ENCODE results near the gene CACNA2D3.

The CACNA2D3 gene

GRCh38 chr3:54773271-54773670, 650.9 kb downstream of the CACNA2D3 start:
- no peak for DNase-seq

GRCh38 chr3:54776601-54777000, 654.2 kb downstream of the CACNA2D3 start:
- no peak for DNase-seq

GRCh38 chr3:54777141-54777540, 654.8 kb downstream of the CACNA2D3 start:
- DNase-seq = no peak

DNA sequence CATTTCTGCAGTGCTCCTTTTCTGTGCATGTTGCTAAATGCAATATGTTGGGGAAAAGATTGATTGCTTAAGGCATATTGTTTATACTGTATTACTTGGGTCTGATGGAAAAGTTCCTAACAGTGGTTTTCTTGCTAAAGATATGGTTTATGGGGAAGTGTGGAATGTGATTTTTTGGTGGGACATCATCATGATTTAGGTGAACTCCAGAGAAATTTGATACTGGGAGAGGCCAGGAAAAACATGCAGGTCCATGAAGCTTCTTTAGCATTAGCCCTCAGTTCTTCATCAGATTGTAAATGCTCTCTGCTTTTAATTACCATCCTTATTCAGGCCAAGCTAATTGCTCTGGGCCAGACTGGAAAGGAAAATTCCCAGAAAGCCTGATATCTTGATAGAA, 658.0 kb downstream of the CACNA2D3 start:
- DNase-seq = no peak

DNA sequence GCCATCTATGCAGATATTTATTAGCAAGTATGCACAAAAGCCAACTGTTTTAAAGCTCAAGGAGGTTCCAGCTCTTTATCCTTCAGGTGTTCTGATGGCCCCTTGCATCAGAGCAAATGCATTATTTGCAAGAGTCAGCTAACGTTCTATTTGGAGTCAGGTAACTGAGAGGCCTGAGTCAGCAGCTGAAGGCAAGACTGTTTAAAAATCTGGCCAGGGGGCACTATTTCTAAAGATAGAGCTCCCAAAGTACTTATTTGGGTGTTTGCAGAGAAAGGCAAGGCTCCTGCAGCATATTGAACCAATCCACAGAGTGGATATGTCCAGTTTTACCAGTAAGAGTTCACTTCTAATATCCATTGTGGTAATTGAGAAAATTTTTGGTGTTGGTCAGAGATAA, 659.4 kb downstream of the CACNA2D3 start:
- no peak for DNase-seq

DNA sequence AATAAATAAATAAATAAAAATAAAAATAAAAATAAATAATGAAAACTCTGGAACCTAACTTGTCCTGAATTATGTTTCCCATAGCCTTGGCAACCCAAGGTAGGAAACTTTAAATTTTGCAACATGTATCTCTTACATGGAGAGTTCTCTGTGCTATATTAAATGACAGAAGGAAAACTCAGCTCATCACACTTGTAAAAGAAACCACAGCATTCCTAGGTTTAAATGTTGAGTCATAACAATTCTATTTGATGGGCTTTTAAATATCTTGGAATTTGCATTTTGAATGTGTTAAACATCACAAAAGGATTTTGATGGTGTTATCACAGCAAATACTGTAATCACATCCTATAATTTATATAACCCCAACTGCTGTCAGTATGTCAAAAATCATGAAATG, 661.3 kb downstream of the CACNA2D3 start:
- DNase-seq = no peak

GRCh38 chr3:54784021-54784420, 661.7 kb downstream of the CACNA2D3 start:
- no peak for DNase-seq

DNA sequence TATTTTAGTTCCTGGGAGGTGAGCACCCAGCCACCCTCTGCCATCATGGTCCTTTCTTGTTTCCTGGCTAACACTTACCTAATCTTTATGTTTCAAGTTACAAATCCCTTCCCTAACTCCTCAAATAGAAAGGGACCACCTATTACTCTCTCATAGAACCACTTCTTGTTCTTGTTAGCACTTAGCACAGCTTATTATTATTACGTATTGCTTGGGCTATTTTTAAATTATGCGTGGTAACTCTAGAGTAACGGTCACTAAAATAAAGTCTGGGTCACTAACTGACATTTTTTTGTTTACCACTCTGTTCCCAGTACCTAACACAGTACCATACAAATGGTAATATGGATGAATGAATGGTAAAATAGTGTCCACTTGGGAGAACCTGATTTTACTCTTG, 663.6 kb downstream of the CACNA2D3 start:
- DNase-seq = no peak

- no peak for DNase-seq
Measured at GRCh38 chr3:54790051-54790450, 667.7 kb downstream of the CACNA2D3 start.

GRCh38 chr3:54791501-54792156, 669.3 kb downstream of the CACNA2D3 start:
- DNase-seq = no peak

- DNase-seq = no peak
Measured at GRCh38 chr3:54792584-54792983, 670.2 kb downstream of the CACNA2D3 start.

- DNase-seq = no peak
Measured at GRCh38 chr3:54793171-54793570, 670.8 kb downstream of the CACNA2D3 start.

DNA sequence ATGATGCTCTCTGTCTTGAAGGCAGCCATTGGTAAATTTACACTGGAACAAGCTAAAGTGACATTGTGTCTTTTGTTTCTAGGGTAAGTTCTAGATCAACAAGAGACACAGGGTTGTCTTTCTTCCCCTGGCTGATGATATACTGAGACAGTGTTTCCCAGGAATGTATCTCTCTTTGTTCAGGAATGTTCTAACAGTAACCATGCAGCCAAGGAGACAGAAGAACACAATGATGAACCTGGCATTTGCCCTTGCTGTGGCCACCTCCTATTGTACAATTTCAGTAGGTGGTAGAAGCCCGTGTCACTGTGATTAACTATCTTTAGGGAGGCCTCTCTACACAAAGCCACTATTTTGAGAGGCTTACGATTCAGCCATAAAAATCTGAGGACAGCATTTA, 674.8 kb downstream of the CACNA2D3 start:
- DNase-seq = no peak

- no peak for DNase-seq
Measured at GRCh38 chr3:54800478-54800877, 678.1 kb downstream of the CACNA2D3 start.

DNA sequence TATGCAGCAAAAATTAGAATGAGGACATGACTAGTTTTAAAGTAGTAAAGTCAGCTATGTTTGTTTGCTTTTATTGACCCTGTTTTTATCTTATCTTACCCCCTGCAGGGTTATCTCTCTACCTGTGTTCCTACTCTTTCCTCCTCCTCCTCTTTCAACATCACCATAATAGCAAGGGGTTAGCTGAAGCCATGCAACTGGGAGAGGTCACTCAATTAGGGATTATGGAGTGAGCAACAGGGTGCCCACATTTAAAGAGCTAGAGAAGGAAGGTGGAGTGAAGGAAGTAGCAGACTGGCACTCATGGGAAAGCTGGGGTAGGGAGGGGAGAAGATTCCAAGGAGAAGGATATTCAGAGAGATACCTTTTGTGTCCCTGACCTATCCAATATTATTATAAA, 679.6 kb downstream of the CACNA2D3 start:
- DNase-seq = no peak

- DNase-seq = no peak
Measured at GRCh38 chr3:54810401-54810800, 688.0 kb downstream of the CACNA2D3 start.

GRCh38 chr3:54814224-54814623, 691.9 kb downstream of the CACNA2D3 start:
- no peak for DNase-seq

GRCh38 chr3:54817628-54818027, 695.3 kb downstream of the CACNA2D3 start:
- DNase-seq = no peak

DNA sequence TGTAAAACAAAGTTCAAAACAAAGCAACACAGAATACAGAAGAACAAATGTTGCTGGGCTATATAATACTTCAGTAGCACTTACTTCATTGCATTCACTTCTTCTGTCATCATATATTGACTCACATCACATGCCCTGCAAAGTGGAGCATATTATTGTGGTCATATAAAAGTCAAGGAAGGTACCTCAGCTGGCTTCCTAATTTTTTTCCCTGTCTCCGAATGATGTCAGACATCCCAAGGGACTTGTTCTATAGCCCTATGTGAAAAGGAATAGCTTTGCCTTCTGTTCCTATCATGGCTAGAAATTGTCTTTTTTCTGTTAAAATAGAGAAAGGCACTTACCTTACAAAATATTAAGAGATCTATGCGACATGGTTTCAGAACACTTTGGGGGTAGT, 696.1 kb downstream of the CACNA2D3 start:
- DNase-seq = no peak

DNA sequence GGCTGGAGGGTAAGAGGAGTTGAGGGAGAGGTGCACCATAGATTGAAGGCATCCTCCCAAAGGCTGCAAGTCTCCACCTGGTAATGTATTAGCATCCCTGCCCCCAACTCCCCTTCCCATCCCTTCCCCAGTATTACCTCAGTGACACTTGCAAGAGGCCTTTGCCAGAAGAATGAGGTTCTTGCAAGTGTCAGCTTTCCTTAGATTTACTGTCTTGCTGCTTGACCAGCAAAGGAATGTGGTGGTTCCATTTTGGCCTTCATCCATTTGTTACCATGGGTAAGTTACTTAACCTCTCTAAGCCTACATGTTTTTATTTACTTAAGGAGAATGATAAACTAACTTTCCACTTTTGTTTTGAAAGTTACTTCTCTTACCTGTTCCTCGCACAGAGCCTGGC, 696.6 kb downstream of the CACNA2D3 start:
- DNase-seq = no peak

DNA sequence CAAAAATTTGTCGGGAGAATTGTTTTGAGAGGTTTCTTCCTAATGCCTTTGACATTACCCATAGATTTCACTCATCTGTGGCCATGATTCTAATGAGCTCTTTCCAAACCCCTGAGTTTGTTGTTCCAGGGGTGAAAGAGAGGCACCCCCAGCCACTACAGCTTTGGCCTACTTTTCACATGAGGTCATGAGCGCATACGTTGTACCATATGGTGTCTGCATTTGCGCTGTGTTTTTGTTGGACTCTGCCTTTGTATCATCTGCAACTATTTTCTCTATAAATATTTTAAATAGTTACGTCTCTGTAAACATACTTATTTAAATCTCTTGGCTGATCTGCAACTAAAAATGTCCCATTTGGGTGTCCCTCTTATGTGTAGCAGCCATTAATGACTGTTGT, 697.6 kb downstream of the CACNA2D3 start:
- no peak for DNase-seq

DNA sequence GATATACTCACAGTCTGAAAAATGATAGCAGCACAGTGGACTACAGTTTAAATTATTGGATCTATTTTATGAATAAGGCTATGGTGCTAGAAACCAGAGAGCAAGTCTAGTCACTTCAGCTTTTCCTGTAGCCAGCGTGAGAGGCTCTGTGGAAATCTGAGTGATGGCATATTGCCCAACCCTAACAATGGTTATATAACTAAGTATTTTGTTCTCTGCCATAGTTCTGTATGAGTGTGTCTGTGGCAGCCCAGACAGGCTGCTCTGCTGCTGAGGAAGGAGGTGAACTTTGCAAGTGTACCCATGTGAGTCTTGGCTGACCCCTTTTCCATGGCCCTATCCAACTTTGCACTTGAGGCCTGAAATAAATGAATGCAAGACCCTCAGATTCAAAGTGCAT, 699.9 kb downstream of the CACNA2D3 start:
- no peak for DNase-seq

DNA sequence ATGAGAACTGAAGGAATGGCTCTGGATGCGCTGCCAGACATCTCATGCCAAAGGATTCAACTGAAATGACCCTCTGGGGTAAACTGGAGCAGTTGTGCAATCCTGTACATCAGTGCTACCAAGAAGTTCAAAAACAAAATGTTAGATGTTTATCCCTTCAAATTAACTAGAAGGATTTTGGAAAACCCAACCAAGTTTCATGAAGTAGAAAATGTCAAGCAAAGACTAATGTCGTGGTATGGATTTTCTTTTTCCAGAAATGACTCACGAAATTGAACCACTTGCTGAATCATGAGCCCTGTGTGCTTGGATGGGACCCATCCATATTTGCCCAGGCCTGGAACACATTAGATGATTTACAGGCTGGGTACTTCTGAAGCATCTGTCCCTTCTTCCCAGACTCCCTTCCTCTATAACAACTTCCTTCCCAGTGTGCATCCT, 703.9 kb downstream of the CACNA2D3 start:
- no peak for DNase-seq

GRCh38 chr3:54827056-54827687, 704.8 kb downstream of the CACNA2D3 start:
- no peak for DNase-seq

GRCh38 chr3:54827776-54828175, 705.4 kb downstream of the CACNA2D3 start:
- no peak for DNase-seq

Data from activated CD4-positive, CD25-positive, alpha-beta regulatory T cell treated with anti-CD3 and anti-CD28 coated beads, Interleukin-2, amount 50 U/mL, for 72 hours (primary cell).